GM23338 (cell line): Measurements from ENCODE around the gene HTT. TPM values are rescaled to one million over a fixed set of nuclear protein-coding genes. Genes with fewer than 3 reads are reported as not detected.

Experiments
- ATAC-seq: fragments of 200-7000 bp; cut with Tn5 transposase; 3 replicates; pipeline ENCODE4 v1.9.1; 2020
- DNase-seq: peaks from one replicate; pipeline ENCODE4 v3.0.0-alpha.2; 2015; ENCODE audit warnings: low spot score
- H2AFZ ChIP-seq: fragments of 200-600 bp; sonication (generic); 2 replicates; pipeline ENCODE4 v1.8.0; 2016; ENCODE audit warnings: antibody characterized with exemption, mild to moderate bottlenecking, moderate library complexity
- H3F3A ChIP-seq: fragments of 200-600 bp; sonication (generic); replicated peaks from 2 replicates; pipeline ENCODE4 v1.8.0; 2017; ENCODE audit warnings: antibody characterized with exemption, mixed run types, low read depth
- H3K27ac ChIP-seq: fragments of 200-600 bp; sonication (generic); 2 replicates; pipeline ENCODE4 v1.6.1; 2016; ENCODE audit warnings: low read depth
- H3K27me3 ChIP-seq: fragments of 200-600 bp; sonication (generic); 2 replicates; pipeline ENCODE4 v1.8.0; 2016; ENCODE audit warnings: mild to moderate bottlenecking, mixed run types, moderate library complexity; ENCODE audit not compliant: insufficient read depth
- H3K36me3 ChIP-seq: fragments of 200-600 bp; sonication (generic); 2 replicates; pipeline ENCODE4 v1.8.0; 2016; ENCODE audit warnings: mild to moderate bottlenecking; ENCODE audit not compliant: insufficient read depth
- H3K4me1 ChIP-seq: fragments of 200-600 bp; sonication (generic); 2 replicates; pipeline ENCODE4 v1.8.0; 2016; ENCODE audit warnings: mild to moderate bottlenecking, moderate library complexity; ENCODE audit not compliant: insufficient read depth
- H3K4me2 ChIP-seq: fragments of 200-600 bp; sonication (generic); 2 replicates; pipeline ENCODE4 v1.7.1; 2017; ENCODE audit warnings: mixed run types
- H3K4me3 ChIP-seq: fragments of 200-600 bp; sonication (generic); 2 replicates; pipeline ENCODE4 v1.6.1; 2016; ENCODE audit warnings: mixed run types
- H3K79me2 ChIP-seq: fragments of 200-600 bp; sonication (generic); replicated peaks from 2 replicates; pipeline ENCODE4 v1.8.0; 2017; ENCODE audit warnings: mild to moderate bottlenecking; ENCODE audit not compliant: insufficient read depth
- H3K9me2 ChIP-seq: fragments of 200-600 bp; sonication (generic); 2 replicates; pipeline ENCODE4 v1.8.0; 2017; ENCODE audit not compliant: insufficient read depth
- H4K20me1 ChIP-seq: fragments of 200-600 bp; sonication (generic); replicated peaks from 2 replicates; pipeline ENCODE4 v1.8.0; 2017; ENCODE audit warnings: mild to moderate bottlenecking; ENCODE audit not compliant: insufficient read depth
- H3K27ac Mint-ChIP-seq: 2 replicates; pipeline ENCODE4 v1.8.0; 2020; ENCODE audit warnings: inconsistent platforms, mild to moderate bottlenecking, moderate library complexity, mixed read lengths
- H3K27me3 Mint-ChIP-seq: 3 replicates; pipeline ENCODE4 v1.8.0; 2022; ENCODE audit warnings: low read depth, mild to moderate bottlenecking, moderate library complexity, mixed read lengths, inconsistent platforms; ENCODE audit not compliant: insufficient read depth, poor library complexity
- H3K36me3 Mint-ChIP-seq: 3 replicates; pipeline ENCODE4 v1.8.0; 2021; ENCODE audit warnings: low read depth, mild to moderate bottlenecking, inconsistent platforms, moderate library complexity, mixed read lengths
- H3K4me1 Mint-ChIP-seq: 3 replicates; pipeline ENCODE4 v1.8.0; 2020; ENCODE audit warnings: mild to moderate bottlenecking, inconsistent platforms, mixed read lengths
- H3K4me3 Mint-ChIP-seq: 3 replicates; pipeline ENCODE4 v1.8.0; 2021; ENCODE audit warnings: moderate library complexity, mild to moderate bottlenecking, inconsistent platforms, mixed read lengths
- H3K9me3 Mint-ChIP-seq: 3 replicates; pipeline ENCODE4 v1.8.0; 2020; ENCODE audit warnings: moderate library complexity, mild to moderate bottlenecking, inconsistent platforms, mixed read lengths
- CREB1 ChIP-seq: fragments of 250-450 bp; sonication (Bioruptor Pico); IDR thresholded peaks from 2 replicates; pipeline ENCODE4 v1.5.0; 2020; ENCODE audit warnings: low read depth, mild to moderate bottlenecking, moderate library complexity
- EZH2 ChIP-seq: fragments of 200-600 bp; sonication (generic); IDR thresholded peaks from one replicate; pipeline ENCODE4 v1.8.0; 2017; ENCODE audit warnings: antibody characterized with exemption, mild to moderate bottlenecking, low read depth; ENCODE audit not compliant: unreplicated experiment
- EZH2phosphoT487 ChIP-seq: fragments of 200-600 bp; sonication (generic); IDR thresholded peaks from one replicate; pipeline ENCODE4 v1.8.1; 2018; ENCODE audit warnings: antibody characterized with exemption; ENCODE audit not compliant: unreplicated experiment
- JUNB ChIP-seq: IDR thresholded peaks from one replicate; pipeline ENCODE4 v1.6.1; 2016; ENCODE audit warnings: antibody characterized with exemption; ENCODE audit not compliant: unreplicated experiment
- NANOG ChIP-seq: IDR thresholded peaks from 2 replicates; pipeline ENCODE4 v1.6.1; 2016; ENCODE audit warnings: antibody characterized with exemption, borderline replicate concordance
- POLR2AphosphoS5 ChIP-seq: IDR thresholded peaks from 2 replicates; pipeline ENCODE4 v1.6.1; 2016; ENCODE audit warnings: antibody characterized with exemption, low read depth
- STAT1 ChIP-seq: IDR thresholded peaks from one replicate; pipeline ENCODE4 v1.6.1; 2016; ENCODE audit warnings: antibody characterized with exemption; ENCODE audit not compliant: unreplicated experiment
- ZNF114 ChIP-seq: fragments of 250-450 bp; sonication (Bioruptor Pico); IDR thresholded peaks from 2 replicates; pipeline ENCODE4 v1.5.0; 2020; ENCODE audit warnings: mild to moderate bottlenecking, moderate library complexity
- ZNF331 ChIP-seq: fragments of 250-450 bp; sonication (Bioruptor Pico); IDR thresholded peaks from 2 replicates; pipeline ENCODE4 v1.5.0; 2020; ENCODE audit warnings: low read depth, mild to moderate bottlenecking, moderate library complexity
- polyA plus RNA-seq: library from polyadenylated mRNA; unstranded; fragments of >200 nt; fragmentation: Nextera tagmentation; extraction: Ambion mirVana; gene quantifications from 2 replicates; pipeline ENCODE4 v1.2.1, GENCODE V29; 2016
- total RNA-seq: library from RNA; depleted of rRNA; stranded (reverse); fragments of >200 nt; shearing (Covaris generic); gene quantifications from 2 replicates; pipeline ENCODE4 v1.2.3, GENCODE V29; 2014
- TF ChIP-seq, protein P1 (sequence below): IDR thresholded peaks from one replicate; pipeline ENCODE4 v1.6.1; 2018; ENCODE audit warnings: antibody characterized with exemption; ENCODE audit not compliant: unreplicated experiment
- TF ChIP-seq, protein P2 (sequence below): IDR thresholded peaks from 2 replicates; pipeline ENCODE4 v1.6.1; 2016; ENCODE audit warnings: antibody characterized with exemption
- TF ChIP-seq, protein P3 (sequence below): fragments of 250-450 bp; sonication (Bioruptor Pico); IDR thresholded peaks from 2 replicates; pipeline ENCODE4 v1.5.0; 2020; ENCODE audit warnings: mild to moderate bottlenecking, moderate library complexity
- TF ChIP-seq, protein P4 (sequence below), 2 experiments: fragments of 200-600 bp in 1 of 2; sonication (generic) in 1 of 2; conservative IDR thresholded peaks; 2 replicates each; pipeline versions ENCODE4 v1.5.1 to v1.6.1; 2016 to 2017; ENCODE audit warnings: antibody characterized with exemption in 2 of 2, low read depth in 2 of 2, mild to moderate bottlenecking in 2 of 2, moderate library complexity in 1 of 2

HTT gene
- total and polyA plus RNA-seq, 2 experiments from 2014 or later: 26.6 to 67.7 TPM

DNA sequence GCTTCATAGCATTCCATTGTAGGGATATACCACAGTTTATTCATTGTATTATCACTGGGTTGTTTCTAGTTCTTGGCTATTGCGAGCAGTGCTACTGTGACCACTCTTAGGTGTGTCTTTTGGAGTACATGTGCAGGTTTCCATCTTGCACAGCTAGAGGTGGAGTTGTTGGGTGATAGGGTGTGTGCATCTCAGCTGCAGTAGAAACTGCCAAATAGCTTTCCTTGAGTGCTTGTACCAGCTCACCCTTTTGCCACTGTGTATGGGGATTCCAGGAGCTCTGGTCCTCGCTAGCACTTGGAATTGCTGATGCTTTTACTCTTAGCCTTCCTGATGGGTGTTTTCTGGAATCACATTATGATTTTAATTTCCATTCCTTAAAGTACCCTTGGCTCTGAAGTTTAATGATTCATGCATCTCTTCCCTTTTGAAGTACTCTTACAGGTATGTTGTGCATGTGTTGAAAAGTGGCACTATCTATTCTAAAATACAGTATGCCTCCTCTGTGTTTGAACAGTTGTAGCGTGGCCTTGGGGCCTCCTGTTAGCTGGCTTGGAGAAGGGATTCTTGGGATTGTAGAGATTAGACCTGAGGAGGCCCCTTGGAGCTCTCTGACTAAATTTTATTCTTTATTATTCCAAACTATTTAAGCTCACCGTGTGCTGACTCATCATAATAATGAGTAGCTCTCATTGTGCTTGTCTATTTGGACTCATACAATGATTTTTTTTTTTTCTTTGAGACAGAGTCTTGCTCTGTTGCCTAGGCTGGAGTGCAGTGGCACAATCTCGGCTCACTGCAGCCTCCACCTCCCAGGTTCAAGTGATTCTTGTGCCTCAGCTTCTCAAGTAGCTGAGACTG, 38.4 kb downstream of the HTT start:
- Histone ChIP-seq H3K79me2 (peaks cover 42% of the 10 kb centered on the region), H3K9me2 (no peaks in the 10 kb centered on the region), H3K27me3 (no peaks in the 10 kb centered on the region), H3F3A (no peaks in the 10 kb centered on the region), H2AFZ (no peak overlapping the region), H3K4me2 (no peak overlapping the region), H3K36me3 (peaks cover 48% of the 10 kb centered on the region), H4K20me1 (peaks cover 5% of the 10 kb centered on the region; the same call in 1 of the 2 replicates), H3K27ac (no peak overlapping the region), H3K4me3 (no peak overlapping the region), H3K4me1 (no peaks in the 10 kb centered on the region)
- Mint-ChIP-seq H3K27me3 (peaks cover 3% of the 10 kb centered on the region), H3K27ac (no peak overlapping the region), H3K36me3 (peaks cover 95% of the 10 kb centered on the region), H3K4me3 (no peak overlapping the region), H3K4me1 (peaks cover 5% of the 10 kb centered on the region; the same call in 2 of the 3 replicates), H3K9me3 (peaks cover 5% of the 10 kb centered on the region; the same call in 1 of the 3 replicates)
- DNase-seq (no peak), ATAC-seq (no peak)
- no peak for TF ChIP-seq ZNF331 (CRISPR knock-in tag)
- no peak for TF ChIP-seq JUNB
- TF ChIP-seq, protein P1, sequence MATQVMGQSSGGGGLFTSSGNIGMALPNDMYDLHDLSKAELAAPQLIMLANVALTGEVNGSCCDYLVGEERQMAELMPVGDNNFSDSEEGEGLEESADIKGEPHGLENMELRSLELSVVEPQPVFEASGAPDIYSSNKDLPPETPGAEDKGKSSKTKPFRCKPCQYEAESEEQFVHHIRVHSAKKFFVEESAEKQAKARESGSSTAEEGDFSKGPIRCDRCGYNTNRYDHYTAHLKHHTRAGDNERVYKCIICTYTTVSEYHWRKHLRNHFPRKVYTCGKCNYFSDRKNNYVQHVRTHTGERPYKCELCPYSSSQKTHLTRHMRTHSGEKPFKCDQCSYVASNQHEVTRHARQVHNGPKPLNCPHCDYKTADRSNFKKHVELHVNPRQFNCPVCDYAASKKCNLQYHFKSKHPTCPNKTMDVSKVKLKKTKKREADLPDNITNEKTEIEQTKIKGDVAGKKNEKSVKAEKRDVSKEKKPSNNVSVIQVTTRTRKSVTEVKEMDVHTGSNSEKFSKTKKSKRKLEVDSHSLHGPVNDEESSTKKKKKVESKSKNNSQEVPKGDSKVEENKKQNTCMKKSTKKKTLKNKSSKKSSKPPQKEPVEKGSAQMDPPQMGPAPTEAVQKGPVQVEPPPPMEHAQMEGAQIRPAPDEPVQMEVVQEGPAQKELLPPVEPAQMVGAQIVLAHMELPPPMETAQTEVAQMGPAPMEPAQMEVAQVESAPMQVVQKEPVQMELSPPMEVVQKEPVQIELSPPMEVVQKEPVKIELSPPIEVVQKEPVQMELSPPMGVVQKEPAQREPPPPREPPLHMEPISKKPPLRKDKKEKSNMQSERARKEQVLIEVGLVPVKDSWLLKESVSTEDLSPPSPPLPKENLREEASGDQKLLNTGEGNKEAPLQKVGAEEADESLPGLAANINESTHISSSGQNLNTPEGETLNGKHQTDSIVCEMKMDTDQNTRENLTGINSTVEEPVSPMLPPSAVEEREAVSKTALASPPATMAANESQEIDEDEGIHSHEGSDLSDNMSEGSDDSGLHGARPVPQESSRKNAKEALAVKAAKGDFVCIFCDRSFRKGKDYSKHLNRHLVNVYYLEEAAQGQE: no peak
- no peak for TF ChIP-seq EZH2phosphoT487
- TF ChIP-seq CREB1: no peak
- TF ChIP-seq NANOG: no peak
- no peak for TF ChIP-seq EZH2
- no peak for TF ChIP-seq POLR2AphosphoS5
- TF ChIP-seq, protein P2, sequence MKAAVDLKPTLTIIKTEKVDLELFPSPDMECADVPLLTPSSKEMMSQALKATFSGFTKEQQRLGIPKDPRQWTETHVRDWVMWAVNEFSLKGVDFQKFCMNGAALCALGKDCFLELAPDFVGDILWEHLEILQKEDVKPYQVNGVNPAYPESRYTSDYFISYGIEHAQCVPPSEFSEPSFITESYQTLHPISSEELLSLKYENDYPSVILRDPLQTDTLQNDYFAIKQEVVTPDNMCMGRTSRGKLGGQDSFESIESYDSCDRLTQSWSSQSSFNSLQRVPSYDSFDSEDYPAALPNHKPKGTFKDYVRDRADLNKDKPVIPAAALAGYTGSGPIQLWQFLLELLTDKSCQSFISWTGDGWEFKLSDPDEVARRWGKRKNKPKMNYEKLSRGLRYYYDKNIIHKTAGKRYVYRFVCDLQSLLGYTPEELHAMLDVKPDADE: no peak
- no peak for TF ChIP-seq STAT1
- TF ChIP-seq ZNF114: no peak
- TF ChIP-seq, protein P3, sequence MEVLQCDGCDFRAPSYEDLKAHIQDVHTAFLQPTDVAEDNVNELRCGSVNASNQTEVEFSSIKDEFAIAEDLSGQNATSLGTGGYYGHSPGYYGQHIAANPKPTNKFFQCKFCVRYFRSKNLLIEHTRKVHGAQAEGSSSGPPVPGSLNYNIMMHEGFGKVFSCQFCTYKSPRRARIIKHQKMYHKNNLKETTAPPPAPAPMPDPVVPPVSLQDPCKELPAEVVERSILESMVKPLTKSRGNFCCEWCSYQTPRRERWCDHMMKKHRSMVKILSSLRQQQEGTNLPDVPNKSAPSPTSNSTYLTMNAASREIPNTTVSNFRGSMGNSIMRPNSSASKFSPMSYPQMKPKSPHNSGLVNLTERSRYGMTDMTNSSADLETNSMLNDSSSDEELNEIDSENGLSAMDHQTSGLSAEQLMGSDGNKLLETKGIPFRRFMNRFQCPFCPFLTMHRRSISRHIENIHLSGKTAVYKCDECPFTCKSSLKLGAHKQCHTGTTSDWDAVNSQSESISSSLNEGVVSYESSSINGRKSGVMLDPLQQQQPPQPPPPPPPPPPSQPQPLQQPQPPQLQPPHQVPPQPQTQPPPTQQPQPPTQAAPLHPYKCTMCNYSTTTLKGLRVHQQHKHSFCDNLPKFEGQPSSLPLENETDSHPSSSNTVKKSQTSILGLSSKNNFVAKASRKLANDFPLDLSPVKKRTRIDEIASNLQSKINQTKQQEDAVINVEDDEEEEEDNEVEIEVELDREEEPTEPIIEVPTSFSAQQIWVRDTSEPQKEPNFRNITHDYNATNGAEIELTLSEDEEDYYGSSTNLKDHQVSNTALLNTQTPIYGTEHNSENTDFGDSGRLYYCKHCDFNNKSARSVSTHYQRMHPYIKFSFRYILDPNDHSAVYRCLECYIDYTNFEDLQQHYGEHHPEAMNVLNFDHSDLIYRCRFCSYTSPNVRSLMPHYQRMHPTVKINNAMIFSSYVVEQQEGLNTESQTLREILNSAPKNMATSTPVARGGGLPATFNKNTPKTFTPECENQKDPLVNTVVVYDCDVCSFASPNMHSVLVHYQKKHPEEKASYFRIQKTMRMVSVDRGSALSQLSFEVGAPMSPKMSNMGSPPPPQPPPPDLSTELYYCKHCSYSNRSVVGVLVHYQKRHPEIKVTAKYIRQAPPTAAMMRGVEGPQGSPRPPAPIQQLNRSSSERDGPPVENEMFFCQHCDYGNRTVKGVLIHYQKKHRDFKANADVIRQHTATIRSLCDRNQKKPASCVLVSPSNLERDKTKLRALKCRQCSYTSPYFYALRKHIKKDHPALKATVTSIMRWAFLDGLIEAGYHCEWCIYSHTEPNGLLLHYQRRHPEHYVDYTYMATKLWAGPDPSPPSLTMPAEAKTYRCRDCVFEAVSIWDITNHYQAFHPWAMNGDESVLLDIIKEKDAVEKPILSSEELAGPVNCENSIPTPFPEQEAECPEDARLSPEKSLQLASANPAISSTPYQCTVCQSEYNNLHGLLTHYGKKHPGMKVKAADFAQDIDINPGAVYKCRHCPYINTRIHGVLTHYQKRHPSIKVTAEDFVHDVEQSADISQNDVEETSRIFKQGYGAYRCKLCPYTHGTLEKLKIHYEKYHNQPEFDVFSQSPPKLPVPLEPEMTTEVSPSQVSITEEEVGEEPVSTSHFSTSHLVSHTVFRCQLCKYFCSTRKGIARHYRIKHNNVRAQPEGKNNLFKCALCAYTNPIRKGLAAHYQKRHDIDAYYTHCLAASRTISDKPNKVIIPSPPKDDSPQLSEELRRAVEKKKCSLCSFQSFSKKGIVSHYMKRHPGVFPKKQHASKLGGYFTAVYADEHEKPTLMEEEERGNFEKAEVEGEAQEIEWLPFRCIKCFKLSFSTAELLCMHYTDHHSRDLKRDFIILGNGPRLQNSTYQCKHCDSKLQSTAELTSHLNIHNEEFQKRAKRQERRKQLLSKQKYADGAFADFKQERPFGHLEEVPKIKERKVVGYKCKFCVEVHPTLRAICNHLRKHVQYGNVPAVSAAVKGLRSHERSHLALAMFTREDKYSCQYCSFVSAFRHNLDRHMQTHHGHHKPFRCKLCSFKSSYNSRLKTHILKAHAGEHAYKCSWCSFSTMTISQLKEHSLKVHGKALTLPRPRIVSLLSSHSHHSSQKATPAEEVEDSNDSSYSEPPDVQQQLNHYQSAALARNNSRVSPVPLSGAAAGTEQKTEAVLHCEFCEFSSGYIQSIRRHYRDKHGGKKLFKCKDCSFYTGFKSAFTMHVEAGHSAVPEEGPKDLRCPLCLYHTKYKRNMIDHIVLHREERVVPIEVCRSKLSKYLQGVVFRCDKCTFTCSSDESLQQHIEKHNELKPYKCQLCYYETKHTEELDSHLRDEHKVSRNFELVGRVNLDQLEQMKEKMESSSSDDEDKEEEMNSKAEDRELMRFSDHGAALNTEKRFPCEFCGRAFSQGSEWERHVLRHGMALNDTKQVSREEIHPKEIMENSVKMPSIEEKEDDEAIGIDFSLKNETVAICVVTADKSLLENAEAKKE (CRISPR knock-in tag): no peak
- TF ChIP-seq, protein P4, sequence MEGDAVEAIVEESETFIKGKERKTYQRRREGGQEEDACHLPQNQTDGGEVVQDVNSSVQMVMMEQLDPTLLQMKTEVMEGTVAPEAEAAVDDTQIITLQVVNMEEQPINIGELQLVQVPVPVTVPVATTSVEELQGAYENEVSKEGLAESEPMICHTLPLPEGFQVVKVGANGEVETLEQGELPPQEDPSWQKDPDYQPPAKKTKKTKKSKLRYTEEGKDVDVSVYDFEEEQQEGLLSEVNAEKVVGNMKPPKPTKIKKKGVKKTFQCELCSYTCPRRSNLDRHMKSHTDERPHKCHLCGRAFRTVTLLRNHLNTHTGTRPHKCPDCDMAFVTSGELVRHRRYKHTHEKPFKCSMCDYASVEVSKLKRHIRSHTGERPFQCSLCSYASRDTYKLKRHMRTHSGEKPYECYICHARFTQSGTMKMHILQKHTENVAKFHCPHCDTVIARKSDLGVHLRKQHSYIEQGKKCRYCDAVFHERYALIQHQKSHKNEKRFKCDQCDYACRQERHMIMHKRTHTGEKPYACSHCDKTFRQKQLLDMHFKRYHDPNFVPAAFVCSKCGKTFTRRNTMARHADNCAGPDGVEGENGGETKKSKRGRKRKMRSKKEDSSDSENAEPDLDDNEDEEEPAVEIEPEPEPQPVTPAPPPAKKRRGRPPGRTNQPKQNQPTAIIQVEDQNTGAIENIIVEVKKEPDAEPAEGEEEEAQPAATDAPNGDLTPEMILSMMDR (conservative IDR thresholded peaks at IDR 0.05; ENCODE audit: low read depth in 2 of 2): no peak
